A549 (cell line): ENCODE data around the gene SUMO3. TPM values are rescaled to one million over a fixed set of nuclear protein-coding genes. Genes with fewer than 3 reads are reported as not detected.
A peak's percentile ranks its signal among the peaks of the same experiment; 100 is the strongest.

ENCODE experiments used
- ATAC-seq, 2 experiments: fragments of 200-7000 bp in 1 of 2; fragments of >200 bp in 1 of 2; cut with Nextera tagmentation in 1 of 2; cut with Tn5 transposase in 1 of 2; 3 replicates each; pipeline versions ENCODE4 v1.8.0 to v1.9.1; 2018 to 2020; ENCODE audit warnings: mild to moderate bottlenecking in 1 of 2, moderate library complexity in 1 of 2
- CTCF ChIA-PET: fragments of 300-600 bp; sonication (Branson Sonifier 250); formaldehyde crosslinking; extraction: SDS; loops from one replicate; lab custom pipeline; 2021; ENCODE audit warnings: antibody characterized with exemption, inconsistent platforms; lab: Yijun Ruan, JAX
- POLR2A ChIA-PET: fragments of 350-600 bp; formaldehyde crosslinking; extraction: SDS; loops from one replicate; lab custom pipeline; 2021; ENCODE audit warnings: antibody characterized with exemption, inconsistent platforms; lab: Yijun Ruan, JAX
- DNase-seq, 2 experiments: peaks; one replicate each; pipeline versions ENCODE4 v3.0.0 to v3.0.0-alpha.2; 2011 to 2016; ENCODE audit warnings: low read depth in 1 of 2, low spot score in 1 of 2
- FAIRE-seq: peaks from 2 replicates; lab custom pipeline; 2011; peaks lifted over from hg19 to GRCh38; lab: Jason Lieb, UNC
- H3K27ac ChIP-seq, 2 experiments: fragments of >200 bp; sonication (Bioruptor Twin); formaldehyde crosslinking; 3 replicates each; pipeline ENCODE4 v1.5.1; 2016 to 2017
- H3K4me1 ChIP-seq: fragments of >200 bp; sonication (Bioruptor Twin); formaldehyde crosslinking; 3 replicates; pipeline ENCODE4 v1.6.1; 2016
- H3K4me2 ChIP-seq: fragments of >200 bp; sonication (Bioruptor Twin); formaldehyde crosslinking; 3 replicates; pipeline ENCODE4 v1.6.1; 2016
- H3K4me3 ChIP-seq: fragments of >200 bp; sonication (Bioruptor Twin); formaldehyde crosslinking; 3 replicates; pipeline ENCODE4 v1.5.1; 2016
- H3K9me3 ChIP-seq: fragments of >200 bp; sonication (Bioruptor Twin); formaldehyde crosslinking; 3 replicates; pipeline ENCODE4 v1.6.1; 2016
- BHLHE40 ChIP-seq: IDR thresholded peaks from 2 replicates; pipeline ENCODE4 v1.6.1; 2012; ENCODE audit warnings: low read depth, low read length, inconsistent platforms
- CBX2 ChIP-seq: fragments of 200-600 bp; sonication (generic); IDR thresholded peaks from 2 replicates; pipeline ENCODE4 v1.6.1; 2016; ENCODE audit warnings: low read depth, mild to moderate bottlenecking, borderline replicate concordance
- CEBPB ChIP-seq, 2 experiments: fragments of >200 bp in 1 of 2; sonication (Bioruptor Twin) in 1 of 2; formaldehyde crosslinking in 1 of 2; IDR thresholded peaks; 2 replicates each; pipeline ENCODE4 v1.6.1; 2012 to 2016
- CHD2 ChIP-seq: fragments of 150-350 bp; IDR thresholded peaks from 2 replicates; pipeline ENCODE4 v1.6.1; 2014; ENCODE audit warnings: low read length; ENCODE audit not compliant: partially characterized antibody
- CHD4 ChIP-seq: fragments of 200-600 bp; sonication (generic); IDR thresholded peaks from 2 replicates; pipeline ENCODE4 v1.6.1; 2016; ENCODE audit warnings: antibody characterized with exemption, mild to moderate bottlenecking, borderline replicate concordance
- EHF ChIP-seq: fragments of 250-450 bp; sonication (Bioruptor Pico); IDR thresholded peaks from 2 replicates; pipeline ENCODE4 v1.5.0; 2020; ENCODE audit warnings: mild to moderate bottlenecking
- EP300 ChIP-seq, 2 experiments: fragments of >200 bp; sonication (Bioruptor Twin); formaldehyde crosslinking; IDR thresholded peaks; 2 replicates in 1 of 2; 3 replicates in 1 of 2; pipeline ENCODE4 v1.6.1; 2016 to 2017
- FOXS1 ChIP-seq: fragments of 250-450 bp; sonication (Bioruptor Pico); IDR thresholded peaks from 2 replicates; pipeline ENCODE4 v1.5.0; 2020; ENCODE audit warnings: mild to moderate bottlenecking, moderate library complexity
- HES2 ChIP-seq: fragments of >200 bp; sonication (Bioruptor Twin); formaldehyde crosslinking; IDR thresholded peaks from 2 replicates; pipeline ENCODE4 v1.6.1; 2016
- HOXB13 ChIP-seq: fragments of 250-450 bp; sonication (Bioruptor Pico); IDR thresholded peaks from 2 replicates; pipeline ENCODE4 v1.5.0; 2020; ENCODE audit warnings: low read depth, mild to moderate bottlenecking, moderate library complexity
- KDM5A ChIP-seq: fragments of 200-600 bp; sonication (generic); IDR thresholded peaks from 2 replicates; pipeline ENCODE4 v1.6.1; 2016; ENCODE audit warnings: antibody characterized with exemption, mild to moderate bottlenecking
- MAFK ChIP-seq: fragments of 450-650 bp; IDR thresholded peaks from 2 replicates; pipeline ENCODE4 v1.6.1; 2014; ENCODE audit not compliant: partially characterized antibody
- MYC ChIP-seq: IDR thresholded peaks from 2 replicates; pipeline ENCODE4 v1.6.1; 2012; ENCODE audit warnings: mild to moderate bottlenecking, inconsistent platforms, low read length, improper control_type of control experiment, borderline replicate concordance
- NFE2L2 ChIP-seq: fragments of 150-350 bp; conservative IDR thresholded peaks from 2 replicates; pipeline ENCODE4 v1.6.1; 2014; ENCODE audit warnings: low read length
- POLR2AphosphoS2 ChIP-seq: conservative IDR thresholded peaks from 2 replicates; pipeline ENCODE4 v1.6.1; 2012; ENCODE audit warnings: low read length, improper control_type of control experiment, inconsistent platforms
- RAD21 ChIP-seq, 2 experiments: fragments of >200 bp in 1 of 2; sonication (Bioruptor Twin) in 1 of 2; formaldehyde crosslinking in 1 of 2; IDR thresholded peaks in 1 of 2; conservative IDR thresholded peaks in 1 of 2; 2 replicates in 1 of 2; 3 replicates in 1 of 2; pipeline ENCODE4 v1.6.1; 2012 to 2018; ENCODE audit warnings: inconsistent platforms in 1 of 2
- SMC3 ChIP-seq: fragments of >200 bp; sonication (Bioruptor Twin); formaldehyde crosslinking; IDR thresholded peaks from 3 replicates; pipeline ENCODE4 v1.6.1; 2018; ENCODE audit warnings: inconsistent platforms
- TP53 ChIP-seq: fragments of 250-450 bp; sonication (Bioruptor Pico); IDR thresholded peaks from 2 replicates; pipeline ENCODE4 v1.5.0; 2021; ENCODE audit warnings: mild to moderate bottlenecking, moderate library complexity
- USF2 ChIP-seq: fragments of 450-650 bp; IDR thresholded peaks from 2 replicates; pipeline ENCODE4 v1.6.1; 2014; ENCODE audit warnings: antibody characterized with exemption
- ZFP36 ChIP-seq: fragments of 450-650 bp; IDR thresholded peaks from 2 replicates; pipeline ENCODE4 v1.6.1; 2014; ENCODE audit warnings: borderline replicate concordance; ENCODE audit not compliant: partially characterized antibody
- ZNF302 ChIP-seq: fragments of 250-450 bp; sonication (Bioruptor Pico); IDR thresholded peaks from 2 replicates; pipeline ENCODE4 v1.9.0; 2021; ENCODE audit warnings: inconsistent platforms, mild to moderate bottlenecking, moderate library complexity
- WGBS: methylation state at CpG from one replicate; pipeline ENCODE4 v1.1.6; 2017; ENCODE audit errors: missing lambda C conversion rate; 5-methylcytosine and 5-hydroxymethylcytosine counted together
- polyA plus RNA-seq, 4 experiments: library from polyadenylated mRNA; depleted of rRNA in 3 of 4; stranded (reverse); fragments of >200 nt; fragmentation: RNase III in 1 of 4; extraction: RNeasy Plus Mini Kit Qiagen cat#74134 plus additional on column Dnase treatment in 1 of 4; gene quantifications; 2 replicates in 3 of 4; 3 replicates in 1 of 4; pipeline ENCODE4 v1.2.3, GENCODE V29; 2011 to 2017
- TF ChIP-seq, protein P1 (sequence below): IDR thresholded peaks from 2 replicates; pipeline ENCODE4 v1.6.1; 2012
- TF ChIP-seq, protein P2 (sequence below): fragments of 150-350 bp; IDR thresholded peaks from 2 replicates; pipeline ENCODE4 v1.6.1; 2014; ENCODE audit warnings: low read depth, mild to moderate bottlenecking, low read length

The SUMO3 gene
- polyA plus RNA-seq, 2 of the 4 experiments (the other 2 are of a cell fraction): 78.4 to 110 TPM

GRCh38 chr21:44812640-44813039 lies 5.2 kb downstream of the SUMO3 start:
- Histone ChIP-seq H3K4me2 (no peak overlapping the region), H3K4me3 (no peak overlapping the region), H3K27ac (no peak overlapping the region), H3K4me1 (peaks cover 9% of the 10 kb centered on the region; the same call in 2 of the 3 replicates), H3K9me3 (no peaks in the 10 kb centered on the region)
- WGBS: 83% methylated on average over 11 of the region's 14 CpGs
- ATAC-seq (no peak), DNase-seq (no peak), FAIRE-seq (no peak)
- TF ChIP-seq CHD4 (no peak), CBX2 (no peak), CHD2 (no peak), CEBPB (IDR thresholded peaks at IDR 0.05) (no peak), TP53 (CRISPR knock-in tag) (no peak), POLR2AphosphoS2 (no peak), HOXB13 (CRISPR knock-in tag) (no peak), HES2 (no peak), MYC (no peak), SMC3 (no peak), ZNF302 (CRISPR knock-in tag) (no peak)
- TF ChIP-seq, protein P1, sequence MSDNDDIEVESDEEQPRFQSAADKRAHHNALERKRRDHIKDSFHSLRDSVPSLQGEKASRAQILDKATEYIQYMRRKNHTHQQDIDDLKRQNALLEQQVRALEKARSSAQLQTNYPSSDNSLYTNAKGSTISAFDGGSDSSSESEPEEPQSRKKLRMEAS: no peak
- TF ChIP-seq, protein P2, sequence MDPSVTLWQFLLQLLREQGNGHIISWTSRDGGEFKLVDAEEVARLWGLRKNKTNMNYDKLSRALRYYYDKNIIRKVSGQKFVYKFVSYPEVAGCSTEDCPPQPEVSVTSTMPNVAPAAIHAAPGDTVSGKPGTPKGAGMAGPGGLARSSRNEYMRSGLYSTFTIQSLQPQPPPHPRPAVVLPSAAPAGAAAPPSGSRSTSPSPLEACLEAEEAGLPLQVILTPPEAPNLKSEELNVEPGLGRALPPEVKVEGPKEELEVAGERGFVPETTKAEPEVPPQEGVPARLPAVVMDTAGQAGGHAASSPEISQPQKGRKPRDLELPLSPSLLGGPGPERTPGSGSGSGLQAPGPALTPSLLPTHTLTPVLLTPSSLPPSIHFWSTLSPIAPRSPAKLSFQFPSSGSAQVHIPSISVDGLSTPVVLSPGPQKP: no peak
- CTCF ChIA-PET: interaction anchor here (1.1 to 1.2 kb wide), 2 partner anchors 12 to 20 kb away, joined by 3 read pairs; no protein-coding TSS in a partner anchor
- POLR2A ChIA-PET: no interaction called here

DNA sequence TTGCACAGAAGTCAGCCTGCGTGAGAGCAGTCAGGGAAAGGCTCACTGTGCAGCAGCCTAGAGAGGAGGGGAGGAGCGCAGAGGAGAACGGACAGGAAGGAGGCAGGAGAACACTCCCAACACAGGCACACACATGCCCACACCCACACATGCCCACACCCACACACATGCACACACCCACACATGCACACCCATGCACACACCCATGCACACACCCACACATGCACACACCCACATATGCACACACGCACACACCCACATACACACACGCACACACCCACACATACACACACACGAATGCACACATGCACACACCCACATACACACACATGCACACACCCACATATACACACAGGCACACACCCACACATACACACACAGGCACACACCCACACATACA lies 7.1 kb downstream of the SUMO3 start:
- Histone ChIP-seq H3K4me3 (no peak overlapping the region), H3K4me2 (no peak overlapping the region), H3K4me1 (no peaks in the 10 kb centered on the region), H3K9me3 (no peaks in the 10 kb centered on the region), H3K27ac (no peak overlapping the region)
- DNase-seq (no peak), ATAC-seq (no peak), FAIRE-seq (no peak)
- POLR2A ChIA-PET: no interaction called here
- CTCF ChIA-PET: interaction anchor here (0.9 kb wide), 1 partner anchor 10 kb away, joined by 3 read pairs; no protein-coding TSS in a partner anchor
- TF ChIP-seq, protein P2: no peak
- TF ChIP-seq NFE2L2 (no peak), EHF (CRISPR knock-in tag) (no peak), KDM5A (no peak), RAD21 (conservative IDR thresholded peaks at IDR 0.05 in 1 of 2, IDR thresholded peaks at IDR 0.05 in 1 of 2) (no peak), CHD4 (no peak), ZFP36 (no peak)
- TF ChIP-seq, protein P1: no peak
- 86% methylated on average over 5 of the region's 6 CpGs for WGBS

- DNase-seq: no peak
- ChIA-PET CTCF (interaction anchor here (0.6 to 2.5 kb wide), 3 partner anchors 12 to 127 kb away, joined by 3 to 13 read pairs (median 3); no protein-coding TSS in a partner anchor), POLR2A (no interaction called here)
- Histone ChIP-seq H3K27ac (no peak overlapping the region), H3K4me1 (peaks cover 7% of the 10 kb centered on the region; the same call in 2 of the 3 replicates), H3K9me3 (no peaks in the 10 kb centered on the region), H3K4me3 (no peak overlapping the region), H3K4me2 (no peak overlapping the region)
- 78% methylated on average over 4 of the region's 4 CpGs for WGBS
- ATAC-seq: no peak
- no peak for FAIRE-seq
- TF ChIP-seq EP300 (IDR thresholded peaks at IDR 0.05) (no peak), USF2 (no peak), FOXS1 (CRISPR knock-in tag) (no peak), ZNF302 (CRISPR knock-in tag) (no peak), BHLHE40 (no peak), MAFK (peak; percentile 49)
Observed at GRCh38 chr21:44805859-44806258, 12.0 kb downstream of the SUMO3 start.
